ENCODE data around the gene APBB1IP.
A peak's percentile ranks its signal among the peaks of the same experiment; 100 is the strongest.

Gene APBB1IP

DNA sequence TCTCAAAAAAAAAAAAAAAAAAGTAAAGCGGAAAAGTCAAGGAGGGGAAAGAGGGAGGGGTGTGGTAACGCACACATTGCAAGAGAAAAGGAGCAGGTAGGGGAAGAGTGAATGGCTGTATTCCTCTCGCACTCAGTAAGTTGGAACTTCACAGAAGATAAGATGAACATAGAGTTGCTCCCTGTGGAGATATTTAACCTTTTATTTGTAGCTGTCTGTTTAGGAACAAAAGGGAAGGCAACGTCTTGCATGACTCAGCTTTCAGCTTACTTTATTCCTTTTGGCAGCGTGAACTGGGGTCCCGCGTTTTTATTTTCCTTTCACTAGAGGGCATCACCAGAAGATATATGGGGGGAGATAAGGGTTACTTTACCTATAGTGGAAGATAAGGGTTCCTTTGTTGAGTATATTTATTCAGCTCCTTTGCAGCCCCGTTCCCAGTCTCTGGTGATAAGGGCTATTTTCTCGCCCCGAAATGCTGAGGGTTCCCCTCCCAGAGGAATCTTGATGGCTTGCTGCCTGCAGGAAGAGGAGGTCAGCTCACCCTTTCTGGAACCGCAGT is 78.5 kb downstream of the APBB1IP start:
- H3K4me3 ChIP-seq (ENCODE audit: low read length in 2 of 2): no peak overlapping the region
- no peak overlapping the region for H2BK120ac ChIP-seq (ENCODE audit: low read depth, low read length)
- H3K36me3 ChIP-seq (replicated peaks in 1 of 2; ENCODE audit: control insufficient read depth in 2 of 2, insufficient read depth in 2 of 2, low read length in 2 of 2): no peaks in the 10 kb centered on the region
- no peak overlapping the region for H3K23ac ChIP-seq (ENCODE audit: low read depth, low read length, poor library complexity)
- H3K27me3 ChIP-seq (ENCODE audit: control insufficient read depth in 3 of 3, insufficient read depth in 3 of 3, low read depth in 1 of 3, low read length in 3 of 3): no peaks in the 10 kb centered on the region
- H2BK5ac ChIP-seq (ENCODE audit: low read length): no peak overlapping the region
- no peak overlapping the region for H3K18ac ChIP-seq (ENCODE audit: low read length)
- no peak overlapping the region for H3K9ac ChIP-seq (ENCODE audit: low read depth, low read length, poor library complexity)
- no peak overlapping the region for H3K14ac ChIP-seq (ENCODE audit: low read length)
- no peak overlapping the region for H2AK5ac ChIP-seq (ENCODE audit: low read depth, low read length)
- H3K79me1 ChIP-seq (ENCODE audit: low read depth, low read length): no peaks in the 10 kb centered on the region
- H2BK12ac ChIP-seq (ENCODE audit: low read length): no peak overlapping the region
- no peak overlapping the region for H4K91ac ChIP-seq (ENCODE audit: low read depth, low read length, poor library complexity)
- H3K9me3 ChIP-seq (replicated peaks in 1 of 2; ENCODE audit: control insufficient read depth in 2 of 2, insufficient read depth in 1 of 2, low read depth in 1 of 2, low read length in 2 of 2): peaks cover 0 to 7% of the 10 kb centered on the region in 2 donors
- H3K4me1 ChIP-seq (ENCODE audit: control insufficient read depth in 2 of 2, insufficient read depth in 1 of 2, low read depth in 1 of 2, low read length in 2 of 2): peaks cover 0 to 7% of the 10 kb centered on the region in 2 donors
- no peak overlapping the region for H4K8ac ChIP-seq (ENCODE audit: low read depth, low read length)
- no peak overlapping the region for H3K4ac ChIP-seq (ENCODE audit: low read length)
- H3K4me2 ChIP-seq (ENCODE audit: insufficient read depth, low read length, poor library complexity, severe bottlenecking): no peak overlapping the region
- no peak overlapping the region for H2BK15ac ChIP-seq (ENCODE audit: low read length)
- WGBS, 2 donors (ENCODE audit: extremely low coverage in 2 of 2, insufficient read length in 2 of 2, insufficient replicate concordance in 1 of 2): no CpG with 5 or more reads among the region's 11 CpGs
- no peak overlapping the region for H2AFZ ChIP-seq (ENCODE audit: low read length)
- no peak overlapping the region for H3K27ac ChIP-seq (replicated peaks; ENCODE audit: low read length)
- DNase-seq (ENCODE audit: low spot score): no peak

GRCh38 chr10:26517141-26517867 is 79.2 kb downstream of the APBB1IP start:
- H3K27ac ChIP-seq (replicated peaks; ENCODE audit: low read length): no peak overlapping the region
- H2BK15ac ChIP-seq (ENCODE audit: low read length): no peak overlapping the region

GRCh38 chr10:26519803-26520202 is 81.7 kb downstream of the APBB1IP start:
- Histone ChIP-seq H4K8ac (ENCODE audit: low read depth, low read length) (no peak overlapping the region), H2BK12ac (ENCODE audit: low read length) (no peak overlapping the region), H3K9me3 (replicated peaks in 1 of 2; ENCODE audit: control insufficient read depth in 2 of 2, insufficient read depth in 1 of 2, low read depth in 1 of 2, low read length in 2 of 2) (peaks cover 0 to 4% of the 10 kb centered on the region in 2 donors), H2BK120ac (ENCODE audit: low read depth, low read length) (no peak overlapping the region), H2AK5ac (ENCODE audit: low read depth, low read length) (no peak overlapping the region), H3K23ac (ENCODE audit: low read depth, low read length, poor library complexity) (no peak overlapping the region), H3K18ac (ENCODE audit: low read length) (no peak overlapping the region), H3K36me3 (replicated peaks in 1 of 2; ENCODE audit: control insufficient read depth in 2 of 2, insufficient read depth in 2 of 2, low read length in 2 of 2) (no peaks in the 10 kb centered on the region), H3K14ac (ENCODE audit: low read length) (no peak overlapping the region), H3K4me2 (ENCODE audit: insufficient read depth, low read length, poor library complexity, severe bottlenecking) (no peak overlapping the region), H3K4ac (ENCODE audit: low read length) (no peak overlapping the region), H4K91ac (ENCODE audit: low read depth, low read length, poor library complexity) (no peak overlapping the region), H3K4me1 (ENCODE audit: control insufficient read depth in 2 of 2, insufficient read depth in 1 of 2, low read depth in 1 of 2, low read length in 2 of 2) (peaks cover 0 to 9% of the 10 kb centered on the region in 2 donors), H3K79me1 (ENCODE audit: low read depth, low read length) (no peaks in the 10 kb centered on the region), H3K4me3 (ENCODE audit: low read length in 2 of 2) (no peak overlapping the region), H3K9ac (ENCODE audit: low read depth, low read length, poor library complexity) (no peak overlapping the region), H3K27ac (replicated peaks; ENCODE audit: low read length) (peak overlapping the region; percentile 47), H2BK5ac (ENCODE audit: low read length) (no peak overlapping the region), H3K27me3 (ENCODE audit: control insufficient read depth in 3 of 3, insufficient read depth in 3 of 3, low read depth in 1 of 3, low read length in 3 of 3) (no peaks in the 10 kb centered on the region), H2BK15ac (ENCODE audit: low read length) (no peak overlapping the region), H2AFZ (ENCODE audit: low read length) (no peak overlapping the region)
- peak; percentile 32 for DNase-seq (ENCODE audit: low spot score)
- no CpG with 5 or more reads among the region's 1 CpG for WGBS, 2 donors (ENCODE audit: extremely low coverage in 2 of 2, insufficient read length in 2 of 2, insufficient replicate concordance in 1 of 2)

More at GRCh38 chr10:26517141-26517867, 79.2 kb downstream of the APBB1IP start:
- Histone ChIP-seq H3K9me3 (replicated peaks in 1 of 2; ENCODE audit: control insufficient read depth in 2 of 2, insufficient read depth in 1 of 2, low read depth in 1 of 2, low read length in 2 of 2) (peaks cover 0 to 7% of the 10 kb centered on the region in 2 donors), H3K14ac (ENCODE audit: low read length) (no peak overlapping the region), H4K8ac (ENCODE audit: low read depth, low read length) (no peak overlapping the region), H4K91ac (ENCODE audit: low read depth, low read length, poor library complexity) (no peak overlapping the region), H2BK12ac (ENCODE audit: low read length) (no peak overlapping the region), H3K9ac (ENCODE audit: low read depth, low read length, poor library complexity) (no peak overlapping the region), H3K4me2 (ENCODE audit: insufficient read depth, low read length, poor library complexity, severe bottlenecking) (no peak overlapping the region), H2AFZ (ENCODE audit: low read length) (no peak overlapping the region), H3K36me3 (replicated peaks in 1 of 2; ENCODE audit: control insufficient read depth in 2 of 2, insufficient read depth in 2 of 2, low read length in 2 of 2) (no peaks in the 10 kb centered on the region), H3K4me1 (ENCODE audit: control insufficient read depth in 2 of 2, insufficient read depth in 1 of 2, low read depth in 1 of 2, low read length in 2 of 2) (peaks cover 0 to 7% of the 10 kb centered on the region in 2 donors), H2BK5ac (ENCODE audit: low read length) (no peak overlapping the region), H3K27me3 (ENCODE audit: control insufficient read depth in 3 of 3, insufficient read depth in 3 of 3, low read depth in 1 of 3, low read length in 3 of 3) (no peaks in the 10 kb centered on the region), H3K18ac (ENCODE audit: low read length) (no peak overlapping the region), H3K23ac (ENCODE audit: low read depth, low read length, poor library complexity) (no peak overlapping the region), H2AK5ac (ENCODE audit: low read depth, low read length) (no peak overlapping the region), H2BK120ac (ENCODE audit: low read depth, low read length) (no peak overlapping the region), H3K4me3 (ENCODE audit: low read length in 2 of 2) (no peak overlapping the region), H3K79me1 (ENCODE audit: low read depth, low read length) (no peaks in the 10 kb centered on the region), H3K4ac (ENCODE audit: low read length) (no peak overlapping the region)
- no CpG with 5 or more reads among the region's 9 CpGs for WGBS, 2 donors (ENCODE audit: extremely low coverage in 2 of 2, insufficient read length in 2 of 2, insufficient replicate concordance in 1 of 2)
- no peak for DNase-seq (ENCODE audit: low spot score)

GRCh38 chr10:26520575-26520974 is 82.4 kb downstream of the APBB1IP start:
- no peak overlapping the region for H4K91ac ChIP-seq (ENCODE audit: low read depth, low read length, poor library complexity)
- no peaks in the 10 kb centered on the region for H3K79me1 ChIP-seq (ENCODE audit: low read depth, low read length)
- no peak overlapping the region for H3K4me3 ChIP-seq (ENCODE audit: low read length in 2 of 2)
- H2BK12ac ChIP-seq (ENCODE audit: low read length): no peak overlapping the region
- no peak overlapping the region for H2AK5ac ChIP-seq (ENCODE audit: low read depth, low read length)
- peaks cover 0 to 4% of the 10 kb centered on the region in 2 donors for H3K9me3 ChIP-seq (replicated peaks in 1 of 2; ENCODE audit: control insufficient read depth in 2 of 2, insufficient read depth in 1 of 2, low read depth in 1 of 2, low read length in 2 of 2)
- H2BK5ac ChIP-seq (ENCODE audit: low read length): no peak overlapping the region
- H3K36me3 ChIP-seq (replicated peaks in 1 of 2; ENCODE audit: control insufficient read depth in 2 of 2, insufficient read depth in 2 of 2, low read length in 2 of 2): no peaks in the 10 kb centered on the region
- peaks cover 0 to 9% of the 10 kb centered on the region in 2 donors for H3K4me1 ChIP-seq (ENCODE audit: control insufficient read depth in 2 of 2, insufficient read depth in 1 of 2, low read depth in 1 of 2, low read length in 2 of 2)
- H3K4ac ChIP-seq (ENCODE audit: low read length): no peak overlapping the region
- no peak overlapping the region for H3K18ac ChIP-seq (ENCODE audit: low read length)
- no CpG with 5 or more reads among the region's 1 CpG for WGBS, 2 donors (ENCODE audit: extremely low coverage in 2 of 2, insufficient read length in 2 of 2, insufficient replicate concordance in 1 of 2)
- H2AFZ ChIP-seq (ENCODE audit: low read length): no peak overlapping the region
- DNase-seq (ENCODE audit: low spot score): no peak
- H2BK120ac ChIP-seq (ENCODE audit: low read depth, low read length): no peak overlapping the region
- H3K23ac ChIP-seq (ENCODE audit: low read depth, low read length, poor library complexity): no peak overlapping the region
- no peak overlapping the region for H3K9ac ChIP-seq (ENCODE audit: low read depth, low read length, poor library complexity)
- no peak overlapping the region for H3K14ac ChIP-seq (ENCODE audit: low read length)
- no peak overlapping the region for H3K4me2 ChIP-seq (ENCODE audit: insufficient read depth, low read length, poor library complexity, severe bottlenecking)
- no peaks in the 10 kb centered on the region for H3K27me3 ChIP-seq (ENCODE audit: control insufficient read depth in 3 of 3, insufficient read depth in 3 of 3, low read depth in 1 of 3, low read length in 3 of 3)
- H3K27ac ChIP-seq (replicated peaks; ENCODE audit: low read length): no peak overlapping the region
- no peak overlapping the region for H4K8ac ChIP-seq (ENCODE audit: low read depth, low read length)
- H2BK15ac ChIP-seq (ENCODE audit: low read length): no peak overlapping the region
